ENCODE results near the gene FBLN5.

- TF ChIP-seq CTCF (IDR thresholded peaks at IDR 0.05; ENCODE audit: low read depth, low read length, missing input control) (no peak), GABPA (IDR thresholded peaks at IDR 0.05 in 1 of 2, conservative IDR thresholded peaks at IDR 0.05 in 1 of 2) (no peak), EGR1 (IDR thresholded peaks at IDR 0.05; ENCODE audit: low read depth in 2 of 2) (no peak), MAX (IDR thresholded peaks at IDR 0.05) (no peak), SP1 (IDR thresholded peaks at IDR 0.05) (no peak)
Measured at GRCh38 chr14:91964011-91964410, 16.5 kb upstream of the FBLN5 start.

All from liver (tissue), 3 donors.